Lung (tissue), 12 donors: ENCODE results near the gene SASH1. TPM values are rescaled to one million over a fixed set of nuclear protein-coding genes. Genes with fewer than 3 reads are reported as not detected.
"Not testable (repeated sequence)": the region's sequence is repeated elsewhere in the genome, so short reads cannot be mapped to it uniquely, and the experiment has no call there.

Experiments
- ATAC-seq: fragments of 200-7000 bp; cut with Tn5 transposase; one replicate; pipeline ENCODE4 v1.9.1; 2020; ENCODE audit warnings: moderate number of reproducible peaks; ENCODE audit not compliant: insufficient read depth, low FRiP score
- DNase-seq, 3 donors: peaks; one replicate each; pipeline ENCODE4 v3.0.0-alpha.2; 2013 to 2017
- H3K27ac ChIP-seq, 2 donors: one replicate each; pipeline ENCODE4 v1.5.1; 2013; ENCODE audit warnings: mild to moderate bottlenecking in 2 of 2, moderate library complexity in 2 of 2, control low read depth in 1 of 2, inconsistent platforms in 1 of 2, low read depth in 1 of 2, low read length in 1 of 2
- H3K27me3 ChIP-seq, 3 donors: one replicate each; pipeline ENCODE4 v1.5.1; 2013; ENCODE audit warnings: low read length in 2 of 3; ENCODE audit not compliant: control insufficient read depth in 3 of 3, insufficient read depth in 3 of 3
- H3K36me3 ChIP-seq, 4 donors: one replicate each; pipeline ENCODE4 v1.5.1; 2013; ENCODE audit warnings: low read length in 4 of 4, mild to moderate bottlenecking in 1 of 4, moderate library complexity in 1 of 4; ENCODE audit not compliant: control insufficient read depth in 4 of 4, insufficient read depth in 4 of 4
- H3K4me1 ChIP-seq, 5 donors: one replicate each; pipeline ENCODE4 v1.5.1; 2013; ENCODE audit warnings: low read length in 5 of 5, mild to moderate bottlenecking in 2 of 5, moderate library complexity in 1 of 5; ENCODE audit not compliant: control insufficient read depth in 5 of 5, insufficient read depth in 5 of 5
- H3K4me3 ChIP-seq: one replicate; pipeline ENCODE4 v1.5.1; 2013; ENCODE audit warnings: mild to moderate bottlenecking, control low read depth, moderate library complexity
- H3K9ac ChIP-seq, 2 donors: one replicate each; pipeline ENCODE4 v1.5.1; 2013; ENCODE audit warnings: low read length in 2 of 2, control low read depth in 1 of 2; ENCODE audit not compliant: insufficient read depth in 1 of 2
- H3K9me3 ChIP-seq, 4 donors: one replicate each; pipeline ENCODE4 v1.5.1; 2013; ENCODE audit warnings: low read length in 3 of 4, mild to moderate bottlenecking in 1 of 4, moderate library complexity in 1 of 4; ENCODE audit not compliant: control insufficient read depth in 4 of 4, insufficient read depth in 3 of 4
- WGBS, 2 donors: extraction: QIAGEN DNeasy Blood & Tissue Kit; methylation state at CpG; one replicate each; pipeline ENCODE4 v1.1.7; 2013; 5-methylcytosine and 5-hydroxymethylcytosine counted together
- polyA plus RNA-seq, 2 donors: library from polyadenylated mRNA; stranded (reverse); fragments of 200-250 nt; gene quantifications; one replicate each; pipeline ENCODE4 v1.2.1, GENCODE V29; 2013
- total RNA-seq, 2 donors: library from RNA; depleted of rRNA in 1 of 2; stranded (reverse); fragments of >200 nt in 1 of 2; gene quantifications; one replicate each; pipeline ENCODE4 v1.2.1, GENCODE V29; 2014 to 2021
- TF ChIP-seq, protein P1 (sequence below): IDR thresholded peaks from 2 replicates; pipeline ENCODE4 v1.5.1; 2012; ENCODE audit warnings: mild to moderate bottlenecking; ENCODE audit errors: control extremely low read depth, extremely low read depth
- donor health status: control.
- donor health status: control.
- donor health status: Bipolar disorder and iron deficiency.
- donor health status: healthy.
- donor health status: DM: yes; HTN: yes; CAD: no.

Gene SASH1
- total and polyA plus RNA-seq, 4 donors, result 18.8 to 114 (median 42.2) TPM

DNA sequence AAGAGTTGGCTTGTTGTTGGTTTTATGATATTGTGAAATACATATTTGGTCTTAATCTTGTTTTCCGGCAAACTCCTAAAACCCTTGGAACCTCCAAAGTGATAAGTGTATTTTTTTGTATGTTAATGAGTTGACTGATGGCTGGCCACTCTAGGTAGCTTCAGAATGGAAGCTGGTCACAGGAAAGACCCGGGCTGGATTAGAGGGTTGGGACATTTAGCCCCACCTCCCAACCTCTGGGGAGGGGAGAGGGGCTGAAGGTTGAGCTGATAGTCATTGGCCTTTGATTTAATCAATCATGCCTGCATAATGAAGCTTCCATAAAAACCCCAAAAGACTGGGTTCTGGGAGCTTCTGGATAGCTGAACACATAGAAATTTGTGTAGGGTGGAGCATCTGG lies 42.7 kb downstream of the SASH1 start:
- H3K27ac ChIP-seq, result no peak overlapping the region
- DNase-seq (no peak), ATAC-seq (no peak)
- no peaks in the 10 kb centered on the region for H3K27me3 ChIP-seq
- H3K4me1 ChIP-seq, result peaks cover 0 to 23% (median 0%) of the 10 kb centered on the region in 5 donors
- H3K36me3 ChIP-seq, result peaks cover 0 to 4% (median 3%) of the 10 kb centered on the region in 4 donors
- 37 to 80% methylated on average over 2 of the region's 2 CpGs for WGBS, 2 donors
- H3K9me3 ChIP-seq, result no peaks in the 10 kb centered on the region
- no peak overlapping the region for H3K4me3 ChIP-seq
- H3K9ac ChIP-seq, result no peak overlapping the region
- TF ChIP-seq, protein P1, sequence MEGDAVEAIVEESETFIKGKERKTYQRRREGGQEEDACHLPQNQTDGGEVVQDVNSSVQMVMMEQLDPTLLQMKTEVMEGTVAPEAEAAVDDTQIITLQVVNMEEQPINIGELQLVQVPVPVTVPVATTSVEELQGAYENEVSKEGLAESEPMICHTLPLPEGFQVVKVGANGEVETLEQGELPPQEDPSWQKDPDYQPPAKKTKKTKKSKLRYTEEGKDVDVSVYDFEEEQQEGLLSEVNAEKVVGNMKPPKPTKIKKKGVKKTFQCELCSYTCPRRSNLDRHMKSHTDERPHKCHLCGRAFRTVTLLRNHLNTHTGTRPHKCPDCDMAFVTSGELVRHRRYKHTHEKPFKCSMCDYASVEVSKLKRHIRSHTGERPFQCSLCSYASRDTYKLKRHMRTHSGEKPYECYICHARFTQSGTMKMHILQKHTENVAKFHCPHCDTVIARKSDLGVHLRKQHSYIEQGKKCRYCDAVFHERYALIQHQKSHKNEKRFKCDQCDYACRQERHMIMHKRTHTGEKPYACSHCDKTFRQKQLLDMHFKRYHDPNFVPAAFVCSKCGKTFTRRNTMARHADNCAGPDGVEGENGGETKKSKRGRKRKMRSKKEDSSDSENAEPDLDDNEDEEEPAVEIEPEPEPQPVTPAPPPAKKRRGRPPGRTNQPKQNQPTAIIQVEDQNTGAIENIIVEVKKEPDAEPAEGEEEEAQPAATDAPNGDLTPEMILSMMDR, result no peak

DNA sequence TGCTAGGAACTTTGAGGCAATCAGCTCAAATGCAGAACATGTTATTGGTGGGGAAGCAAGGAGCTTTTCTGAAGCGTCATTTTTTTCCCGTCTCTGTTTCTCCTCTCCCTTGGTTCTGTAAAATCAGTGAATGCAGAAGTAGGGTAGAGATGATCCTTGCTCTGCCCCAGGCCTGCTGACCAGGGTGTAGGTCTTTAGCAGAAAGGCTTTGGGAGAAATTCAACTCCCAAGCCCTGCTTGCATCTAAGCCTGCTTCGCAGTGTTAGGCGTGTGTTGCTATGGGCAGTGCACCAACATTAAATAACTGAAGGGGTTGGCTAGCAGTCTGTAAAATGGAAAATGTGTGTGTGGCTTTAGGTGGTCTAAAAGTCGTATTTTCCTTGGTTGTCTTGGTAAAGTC lies 45.9 kb downstream of the SASH1 start:
- TF ChIP-seq, protein P1, result no peak
- no peak overlapping the region for H3K9ac ChIP-seq
- H3K27ac ChIP-seq, result no peak overlapping the region
- H3K27me3 ChIP-seq, result no peaks in the 10 kb centered on the region
- DNase-seq (no peak), ATAC-seq (no peak)
- 82 to 83% methylated on average over 5 of the region's 5 CpGs for WGBS, 2 donors
- H3K4me1 ChIP-seq, result peaks cover 0 to 13% (median 0%) of the 10 kb centered on the region in 5 donors
- H3K36me3 ChIP-seq, result peaks cover 0 to 4% (median 3%) of the 10 kb centered on the region in 4 donors
- no peaks in the 10 kb centered on the region for H3K9me3 ChIP-seq
- no peak overlapping the region for H3K4me3 ChIP-seq

DNA sequence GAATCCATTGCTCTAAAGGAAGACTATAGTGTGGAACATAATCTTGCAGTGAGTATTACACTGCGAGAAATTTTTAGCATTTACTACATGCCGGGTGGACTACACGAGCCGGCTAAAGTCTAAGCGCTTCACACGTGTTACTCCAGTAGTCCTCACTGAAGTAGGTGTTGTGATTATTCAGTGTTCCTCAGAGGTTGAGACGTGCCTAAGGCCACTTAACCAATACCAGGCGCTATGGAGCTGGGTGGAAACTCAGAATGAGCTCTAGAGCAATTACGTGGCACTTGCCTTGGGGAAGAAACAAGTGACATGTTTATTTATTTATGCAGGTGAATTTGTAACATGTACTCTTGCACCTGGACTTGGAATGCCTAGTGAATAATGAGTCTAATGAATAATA lies 46.4 kb downstream of the SASH1 start:
- ATAC-seq (peak; percentile 68), DNase-seq (no peak)
- Histone ChIP-seq H3K9ac (no peak overlapping the region), H3K36me3 (peaks cover 0 to 4% (median 2%) of the 10 kb centered on the region in 4 donors), H3K27ac (no peak overlapping the region), H3K4me3 (no peak overlapping the region), H3K9me3 (no peaks in the 10 kb centered on the region), H3K4me1 (peaks cover 0 to 13% (median 0%) of the 10 kb centered on the region in 5 donors), H3K27me3 (no peaks in the 10 kb centered on the region)
- TF ChIP-seq, protein P1, result no peak
- WGBS, 2 donors, result 67 to 87% methylated on average over 9 of the region's 9 CpGs

DNA sequence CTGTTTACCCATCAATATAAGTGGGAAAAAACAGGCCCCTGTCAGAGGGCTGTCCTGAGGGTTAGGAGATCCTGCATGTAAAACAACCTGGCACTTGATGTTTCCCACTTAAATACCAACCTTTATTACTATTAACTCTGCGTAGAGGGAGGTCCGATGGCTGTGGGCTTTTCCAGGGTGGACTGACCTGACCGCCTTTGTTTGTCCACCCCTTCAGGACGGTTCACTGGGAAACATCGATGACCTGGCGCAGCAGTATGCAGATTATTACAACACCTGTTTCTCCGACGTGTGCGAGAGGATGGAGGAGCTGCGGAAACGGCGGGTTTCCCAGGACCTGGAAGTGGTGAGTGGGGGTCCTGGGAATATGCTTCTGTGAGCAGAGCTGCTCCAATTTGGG lies 47.3 kb downstream of the SASH1 start:
- H3K27ac ChIP-seq, result peak overlapping the region in 1 of 2 donors; percentile 70
- no peaks in the 10 kb centered on the region for H3K9me3 ChIP-seq
- no peak overlapping the region for H3K9ac ChIP-seq
- TF ChIP-seq, protein P1, result no peak
- ATAC-seq (no peak), DNase-seq (no peak)
- peaks cover 0 to 13% (median 0%) of the 10 kb centered on the region in 5 donors for H3K4me1 ChIP-seq
- WGBS, 2 donors, result 91 to 95% methylated on average over 12 of the region's 12 CpGs
- no peak overlapping the region for H3K4me3 ChIP-seq
- H3K27me3 ChIP-seq, result no peaks in the 10 kb centered on the region
- peaks cover 0 to 4% (median 2%) of the 10 kb centered on the region in 4 donors for H3K36me3 ChIP-seq

DNA sequence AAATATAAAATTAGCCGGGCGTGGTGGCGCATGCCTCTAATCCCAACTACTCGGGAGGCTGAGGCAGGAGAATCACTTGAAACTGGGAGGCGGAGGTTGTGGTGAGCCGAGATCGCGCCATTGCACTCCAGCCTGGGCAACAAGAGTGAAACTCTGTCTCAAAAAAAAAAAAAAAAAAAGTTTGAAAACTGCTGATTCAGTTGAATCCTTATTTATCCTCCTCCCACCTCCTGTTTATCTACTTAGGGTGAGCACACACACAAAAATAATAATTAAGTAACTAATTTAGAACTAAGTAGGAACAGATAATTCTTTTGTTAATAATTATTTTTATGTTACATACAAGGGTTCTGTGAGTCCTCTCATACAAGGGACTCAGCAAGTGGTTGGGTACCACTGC lies 49.5 kb downstream of the SASH1 start:
- not testable (repeated sequence) for H3K9me3 ChIP-seq, ATAC-seq, H3K27me3 ChIP-seq, DNase-seq, H3K36me3 ChIP-seq, H3K4me3 ChIP-seq, H3K9ac ChIP-seq, H3K27ac ChIP-seq
- peaks cover 0 to 12% (median 6%) of the 10 kb centered on the region in 5 donors for H3K4me1 ChIP-seq
- WGBS, 2 donors, result 93 to 94% methylated on average over 8 of the region's 8 CpGs
